Measurements from ENCODE around the gene LZTS3. TPM values are rescaled to one million over a fixed set of nuclear protein-coding genes. Genes with fewer than 3 reads are reported as not detected.

Gene LZTS3
- total and polyA plus RNA-seq, 2 of the 13 experiments (the other 11 are each of a cell fraction or from before 2014, with no cell fraction given), result 10.1 to 31.3 TPM

DNA sequence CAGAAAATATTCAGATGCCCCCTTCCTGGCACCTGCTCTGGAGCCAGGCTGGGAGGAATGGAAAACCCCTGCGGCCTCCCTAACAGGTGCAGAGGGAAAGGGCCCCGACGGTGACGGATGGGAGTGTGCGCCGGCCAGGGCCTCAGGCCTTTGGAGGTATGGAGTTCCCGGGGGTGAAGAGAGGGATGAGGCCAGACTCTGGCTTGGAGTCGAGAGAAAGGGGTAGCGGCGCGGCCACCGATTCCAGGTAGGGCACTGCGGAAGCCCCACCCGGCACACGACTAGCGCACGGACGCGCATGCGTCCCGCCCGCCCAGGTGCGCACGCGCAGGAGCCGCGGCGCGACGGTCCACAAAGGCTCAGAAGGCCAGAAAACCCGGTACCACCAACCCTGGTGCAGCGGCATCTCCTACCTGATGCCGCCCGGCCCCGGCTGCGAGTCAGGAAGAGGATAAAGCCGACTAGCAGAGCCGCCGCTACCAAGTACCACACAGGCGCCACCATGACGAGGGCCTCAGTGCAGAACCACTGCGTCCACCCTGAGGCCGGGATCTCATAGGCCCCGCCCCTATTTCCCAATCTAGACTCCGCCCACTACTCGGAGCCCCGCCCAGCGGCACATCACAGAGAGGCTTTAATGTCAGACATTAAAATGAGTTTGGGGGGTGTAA, 30.9 kb upstream of the LZTS3 start, which contains the start of gene DDRGK1 (continued):
- TF ChIP-seq, protein P1, sequence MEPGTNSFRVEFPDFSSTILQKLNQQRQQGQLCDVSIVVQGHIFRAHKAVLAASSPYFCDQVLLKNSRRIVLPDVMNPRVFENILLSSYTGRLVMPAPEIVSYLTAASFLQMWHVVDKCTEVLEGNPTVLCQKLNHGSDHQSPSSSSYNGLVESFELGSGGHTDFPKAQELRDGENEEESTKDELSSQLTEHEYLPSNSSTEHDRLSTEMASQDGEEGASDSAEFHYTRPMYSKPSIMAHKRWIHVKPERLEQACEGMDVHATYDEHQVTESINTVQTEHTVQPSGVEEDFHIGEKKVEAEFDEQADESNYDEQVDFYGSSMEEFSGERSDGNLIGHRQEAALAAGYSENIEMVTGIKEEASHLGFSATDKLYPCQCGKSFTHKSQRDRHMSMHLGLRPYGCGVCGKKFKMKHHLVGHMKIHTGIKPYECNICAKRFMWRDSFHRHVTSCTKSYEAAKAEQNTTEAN (CRISPR knock-in tag; conservative IDR thresholded peaks at IDR 0.05), result peak; percentile 87
- TF ChIP-seq ZSCAN31 (CRISPR knock-in tag; IDR thresholded peaks at IDR 0.05; ENCODE audit: low read depth), result peak; percentile 90
- TF ChIP-seq ZNF501 (CRISPR knock-in tag; IDR thresholded peaks at IDR 0.05), result peak; percentile 97
- no peak for TF ChIP-seq ZNF879 (CRISPR knock-in tag; IDR thresholded peaks at IDR 0.05)
- TF ChIP-seq, protein P2, sequence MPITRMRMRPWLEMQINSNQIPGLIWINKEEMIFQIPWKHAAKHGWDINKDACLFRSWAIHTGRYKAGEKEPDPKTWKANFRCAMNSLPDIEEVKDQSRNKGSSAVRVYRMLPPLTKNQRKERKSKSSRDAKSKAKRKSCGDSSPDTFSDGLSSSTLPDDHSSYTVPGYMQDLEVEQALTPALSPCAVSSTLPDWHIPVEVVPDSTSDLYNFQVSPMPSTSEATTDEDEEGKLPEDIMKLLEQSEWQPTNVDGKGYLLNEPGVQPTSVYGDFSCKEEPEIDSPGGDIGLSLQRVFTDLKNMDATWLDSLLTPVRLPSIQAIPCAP (CRISPR knock-in tag; IDR thresholded peaks at IDR 0.05; ENCODE audit: low read depth), result peak; percentile 14; the same call in 1 of the 2 replicates
- TF ChIP-seq, protein P3, sequence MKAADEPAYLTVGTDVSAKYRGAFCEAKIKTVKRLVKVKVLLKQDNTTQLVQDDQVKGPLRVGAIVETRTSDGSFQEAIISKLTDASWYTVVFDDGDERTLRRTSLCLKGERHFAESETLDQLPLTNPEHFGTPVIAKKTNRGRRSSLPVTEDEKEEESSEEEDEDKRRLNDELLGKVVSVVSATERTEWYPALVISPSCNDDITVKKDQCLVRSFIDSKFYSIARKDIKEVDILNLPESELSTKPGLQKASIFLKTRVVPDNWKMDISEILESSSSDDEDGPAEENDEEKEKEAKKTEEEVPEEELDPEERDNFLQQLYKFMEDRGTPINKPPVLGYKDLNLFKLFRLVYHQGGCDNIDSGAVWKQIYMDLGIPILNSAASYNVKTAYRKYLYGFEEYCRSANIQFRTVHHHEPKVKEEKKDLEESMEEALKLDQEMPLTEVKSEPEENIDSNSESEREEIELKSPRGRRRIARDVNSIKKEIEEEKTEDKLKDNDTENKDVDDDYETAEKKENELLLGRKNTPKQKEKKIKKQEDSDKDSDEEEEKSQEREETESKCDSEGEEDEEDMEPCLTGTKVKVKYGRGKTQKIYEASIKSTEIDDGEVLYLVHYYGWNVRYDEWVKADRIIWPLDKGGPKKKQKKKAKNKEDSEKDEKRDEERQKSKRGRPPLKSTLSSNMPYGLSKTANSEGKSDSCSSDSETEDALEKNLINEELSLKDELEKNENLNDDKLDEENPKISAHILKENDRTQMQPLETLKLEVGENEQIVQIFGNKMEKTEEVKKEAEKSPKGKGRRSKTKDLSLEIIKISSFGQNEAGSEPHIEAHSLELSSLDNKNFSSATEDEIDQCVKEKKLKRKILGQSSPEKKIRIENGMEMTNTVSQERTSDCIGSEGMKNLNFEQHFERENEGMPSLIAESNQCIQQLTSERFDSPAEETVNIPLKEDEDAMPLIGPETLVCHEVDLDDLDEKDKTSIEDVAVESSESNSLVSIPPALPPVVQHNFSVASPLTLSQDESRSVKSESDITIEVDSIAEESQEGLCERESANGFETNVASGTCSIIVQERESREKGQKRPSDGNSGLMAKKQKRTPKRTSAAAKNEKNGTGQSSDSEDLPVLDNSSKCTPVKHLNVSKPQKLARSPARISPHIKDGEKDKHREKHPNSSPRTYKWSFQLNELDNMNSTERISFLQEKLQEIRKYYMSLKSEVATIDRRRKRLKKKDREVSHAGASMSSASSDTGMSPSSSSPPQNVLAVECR (CRISPR knock-in tag; IDR thresholded peaks at IDR 0.05; ENCODE audit: borderline replicate concordance), result peak; percentile 90
- peak; percentile 78 for TF ChIP-seq GATAD1 (CRISPR knock-in tag; IDR thresholded peaks at IDR 0.05)
- TF ChIP-seq SMAD3 (CRISPR knock-in tag; IDR thresholded peaks at IDR 0.05), result peak; percentile 96
- TF ChIP-seq, protein P4, sequence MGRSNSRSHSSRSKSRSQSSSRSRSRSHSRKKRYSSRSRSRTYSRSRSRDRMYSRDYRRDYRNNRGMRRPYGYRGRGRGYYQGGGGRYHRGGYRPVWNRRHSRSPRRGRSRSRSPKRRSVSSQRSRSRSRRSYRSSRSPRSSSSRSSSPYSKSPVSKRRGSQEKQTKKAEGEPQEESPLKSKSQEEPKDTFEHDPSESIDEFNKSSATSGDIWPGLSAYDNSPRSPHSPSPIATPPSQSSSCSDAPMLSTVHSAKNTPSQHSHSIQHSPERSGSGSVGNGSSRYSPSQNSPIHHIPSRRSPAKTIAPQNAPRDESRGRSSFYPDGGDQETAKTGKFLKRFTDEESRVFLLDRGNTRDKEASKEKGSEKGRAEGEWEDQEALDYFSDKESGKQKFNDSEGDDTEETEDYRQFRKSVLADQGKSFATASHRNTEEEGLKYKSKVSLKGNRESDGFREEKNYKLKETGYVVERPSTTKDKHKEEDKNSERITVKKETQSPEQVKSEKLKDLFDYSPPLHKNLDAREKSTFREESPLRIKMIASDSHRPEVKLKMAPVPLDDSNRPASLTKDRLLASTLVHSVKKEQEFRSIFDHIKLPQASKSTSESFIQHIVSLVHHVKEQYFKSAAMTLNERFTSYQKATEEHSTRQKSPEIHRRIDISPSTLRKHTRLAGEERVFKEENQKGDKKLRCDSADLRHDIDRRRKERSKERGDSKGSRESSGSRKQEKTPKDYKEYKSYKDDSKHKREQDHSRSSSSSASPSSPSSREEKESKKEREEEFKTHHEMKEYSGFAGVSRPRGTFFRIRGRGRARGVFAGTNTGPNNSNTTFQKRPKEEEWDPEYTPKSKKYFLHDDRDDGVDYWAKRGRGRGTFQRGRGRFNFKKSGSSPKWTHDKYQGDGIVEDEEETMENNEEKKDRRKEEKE (IDR thresholded peaks at IDR 0.05), result no peak
- TF ChIP-seq, protein P5, sequence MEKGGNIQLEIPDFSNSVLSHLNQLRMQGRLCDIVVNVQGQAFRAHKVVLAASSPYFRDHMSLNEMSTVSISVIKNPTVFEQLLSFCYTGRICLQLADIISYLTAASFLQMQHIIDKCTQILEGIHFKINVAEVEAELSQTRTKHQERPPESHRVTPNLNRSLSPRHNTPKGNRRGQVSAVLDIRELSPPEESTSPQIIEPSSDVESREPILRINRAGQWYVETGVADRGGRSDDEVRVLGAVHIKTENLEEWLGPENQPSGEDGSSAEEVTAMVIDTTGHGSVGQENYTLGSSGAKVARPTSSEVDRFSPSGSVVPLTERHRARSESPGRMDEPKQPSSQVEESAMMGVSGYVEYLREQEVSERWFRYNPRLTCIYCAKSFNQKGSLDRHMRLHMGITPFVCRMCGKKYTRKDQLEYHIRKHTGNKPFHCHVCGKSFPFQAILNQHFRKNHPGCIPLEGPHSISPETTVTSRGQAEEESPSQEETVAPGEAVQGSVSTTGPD (CRISPR knock-in tag; IDR thresholded peaks at IDR 0.05), result 0 out of 2 replicates have a peak, but pooled peaks have one; percentile 35
- no peak for TF ChIP-seq HMG20A (CRISPR knock-in tag; IDR thresholded peaks at IDR 0.05; ENCODE audit: borderline replicate concordance)
- peak; percentile 33; the same call in 1 of the 2 replicates for TF ChIP-seq ZNF878 (CRISPR knock-in tag; IDR thresholded peaks at IDR 0.05)
- TF ChIP-seq ONECUT2 (CRISPR knock-in tag; IDR thresholded peaks at IDR 0.05), result peak; percentile 61; the same call in 1 of the 2 replicates
- peak; percentile 97 for TF ChIP-seq AGO2 (optimal IDR thresholded peaks at IDR 0.05; ENCODE audit: low read depth, low read length)
- TF ChIP-seq, protein P6, sequence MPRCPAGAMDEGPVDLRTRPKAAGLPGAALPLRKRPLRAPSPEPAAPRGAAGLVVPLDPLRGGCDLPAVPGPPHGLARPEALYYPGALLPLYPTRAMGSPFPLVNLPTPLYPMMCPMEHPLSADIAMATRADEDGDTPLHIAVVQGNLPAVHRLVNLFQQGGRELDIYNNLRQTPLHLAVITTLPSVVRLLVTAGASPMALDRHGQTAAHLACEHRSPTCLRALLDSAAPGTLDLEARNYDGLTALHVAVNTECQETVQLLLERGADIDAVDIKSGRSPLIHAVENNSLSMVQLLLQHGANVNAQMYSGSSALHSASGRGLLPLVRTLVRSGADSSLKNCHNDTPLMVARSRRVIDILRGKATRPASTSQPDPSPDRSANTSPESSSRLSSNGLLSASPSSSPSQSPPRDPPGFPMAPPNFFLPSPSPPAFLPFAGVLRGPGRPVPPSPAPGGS (CRISPR knock-in tag; IDR thresholded peaks at IDR 0.05), result peak; percentile 94
